Kidney capillary endothelial cell (primary cell): ENCODE results near the gene PAM.
A peak's percentile ranks its signal among the peaks of the same experiment; 100 is the strongest.

ENCODE experiments used
- DNase-seq: peaks from one replicate; pipeline ENCODE4 v3.0.0-alpha.2; 2018; ENCODE audit warnings: low spot score

PAM gene

DNA sequence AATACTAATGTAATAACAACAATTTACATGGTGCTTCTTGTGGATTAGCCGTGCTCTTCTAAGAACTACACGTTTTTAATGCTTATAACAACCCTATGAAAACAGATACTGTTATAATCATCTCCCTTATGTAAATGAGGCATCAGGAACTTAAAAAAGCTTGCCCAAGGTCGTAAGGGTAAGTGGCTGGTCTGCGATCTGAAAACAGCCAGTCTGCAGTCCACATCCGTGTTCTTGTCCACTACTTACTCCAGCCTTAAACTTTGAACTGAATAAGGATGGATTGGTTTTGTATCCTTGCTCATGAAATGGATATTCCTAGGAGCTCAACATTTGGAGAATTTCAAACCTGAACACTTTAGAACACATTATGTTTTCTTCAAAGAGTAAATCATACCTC, 26.7 kb downstream of the PAM start:
- no peak for DNase-seq

DNA sequence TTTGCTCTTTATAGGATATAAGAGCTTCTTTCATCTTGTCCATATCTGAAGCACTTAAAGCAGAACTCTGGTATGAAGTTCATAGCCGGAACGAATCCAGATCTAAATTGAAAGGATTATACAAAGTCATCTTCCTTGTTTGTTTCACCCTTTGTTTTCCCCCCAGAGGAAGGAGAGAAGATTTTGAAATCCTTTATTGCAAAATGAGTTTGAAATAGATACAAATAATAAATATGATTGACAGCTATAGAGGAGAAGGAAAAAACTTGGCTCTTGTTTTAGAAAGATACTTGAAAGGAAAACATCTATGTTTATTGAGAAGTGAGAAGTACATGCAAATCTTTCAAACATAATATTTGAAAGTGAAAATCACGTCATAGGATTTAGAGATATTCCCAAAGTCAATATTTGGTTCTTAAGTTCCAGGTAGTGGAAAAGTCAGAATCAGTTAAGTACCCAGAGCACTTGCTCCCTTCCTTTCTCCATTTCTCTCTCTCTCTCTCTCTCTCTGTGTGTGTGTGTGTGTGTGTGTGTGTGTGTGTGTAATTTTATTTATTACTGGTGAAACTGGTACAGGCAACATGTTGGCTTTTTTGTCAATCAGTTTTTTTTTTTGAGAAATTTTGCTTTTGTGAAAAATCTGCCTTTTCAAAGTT, 27.2 kb downstream of the PAM start:
- DNase-seq, result no peak

DNA sequence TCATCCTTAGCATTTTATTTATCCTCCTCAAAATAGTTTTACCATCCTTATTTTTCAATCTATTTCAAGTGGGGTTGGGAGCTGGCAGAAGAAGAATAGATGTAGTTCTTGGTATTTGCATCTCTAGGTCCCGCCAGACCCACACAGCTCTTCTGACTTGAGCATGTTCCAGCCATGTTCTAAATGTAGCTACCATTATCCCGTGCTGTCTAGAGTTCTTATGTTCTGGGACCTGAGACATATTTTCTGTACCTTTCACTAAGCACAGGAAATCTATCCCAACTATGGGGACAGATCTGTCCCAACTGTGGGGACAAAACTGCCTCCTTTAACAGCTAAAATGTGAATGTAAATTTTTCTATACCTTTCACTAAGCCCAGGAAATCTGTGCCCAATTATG, 32.0 kb downstream of the PAM start:
- no peak for DNase-seq

DNA sequence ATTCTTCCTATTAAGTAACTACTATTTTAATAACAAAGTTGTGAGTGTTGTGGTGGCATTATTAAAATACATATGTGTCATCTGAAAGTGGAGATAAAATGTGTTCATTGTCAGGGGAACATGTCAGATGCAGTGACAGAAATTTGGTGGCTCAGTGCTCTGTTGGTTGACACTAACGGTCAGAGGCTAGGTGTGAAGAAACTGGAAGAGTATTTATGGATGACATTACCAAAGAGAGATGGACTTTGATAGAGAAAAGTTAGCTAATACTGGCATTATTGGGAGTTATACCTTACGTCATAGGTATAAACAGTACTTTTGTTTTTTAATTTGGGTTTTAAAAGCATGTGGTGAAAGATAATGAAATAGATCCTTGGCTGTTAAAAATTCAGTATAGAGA, 33.7 kb downstream of the PAM start:
- no peak for DNase-seq

DNA sequence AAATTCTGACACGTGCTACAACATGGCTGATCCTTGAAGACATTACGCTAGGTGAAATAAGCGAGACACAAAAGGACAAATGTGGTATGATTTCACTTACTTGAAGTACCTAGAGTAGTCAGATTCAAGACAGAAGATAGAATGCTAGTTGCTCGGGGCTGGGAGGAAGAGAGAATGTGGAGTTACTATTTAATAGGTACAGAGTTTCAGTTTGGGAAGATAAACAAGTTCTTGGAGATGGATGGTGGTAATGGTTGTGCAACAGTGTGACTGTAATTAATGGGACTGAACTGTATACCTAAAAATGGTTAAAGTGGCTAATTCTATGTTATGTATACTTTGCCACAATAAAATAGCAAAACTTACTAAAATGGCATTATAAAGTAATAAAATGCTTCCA, 34.4 kb downstream of the PAM start:
- DNase-seq, result no peak

DNA sequence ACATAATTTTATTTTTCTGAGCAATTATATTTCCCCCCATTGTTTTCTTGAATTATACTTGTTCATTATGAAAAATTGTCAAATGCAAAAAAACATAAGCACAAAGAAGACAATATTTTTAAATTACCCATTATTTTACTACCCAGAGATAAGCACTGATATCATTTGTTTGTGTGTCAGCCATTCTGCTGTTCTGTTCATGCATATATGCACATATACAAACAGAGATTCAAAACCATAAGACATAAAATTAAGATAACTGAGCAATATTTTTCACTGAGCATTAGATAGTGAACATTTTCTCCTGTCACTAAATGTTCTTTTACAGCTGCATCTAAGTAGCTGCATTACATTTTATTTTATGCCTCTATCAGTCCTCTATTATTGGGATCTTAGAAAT, 35.6 kb downstream of the PAM start:
- no peak for DNase-seq

DNA sequence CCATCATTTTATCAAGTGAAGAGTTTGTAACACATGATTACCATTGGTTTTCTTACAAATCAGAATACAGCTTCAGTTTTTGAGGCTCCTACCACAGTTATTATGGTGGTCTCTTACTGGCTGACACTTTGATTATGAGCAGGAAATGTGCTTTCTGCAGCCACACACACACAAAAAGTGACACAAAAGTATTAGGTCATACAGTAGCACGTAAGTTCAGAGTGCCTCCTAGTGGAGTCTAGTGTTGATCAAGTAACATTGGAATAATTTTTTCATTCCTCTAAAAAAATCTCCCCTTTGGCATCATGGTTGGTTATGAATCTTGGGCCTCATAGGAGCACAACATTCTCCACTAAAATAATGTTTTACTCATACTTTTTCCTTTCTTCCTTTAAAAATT, 37.6 kb downstream of the PAM start:
- DNase-seq, result no peak

DNA sequence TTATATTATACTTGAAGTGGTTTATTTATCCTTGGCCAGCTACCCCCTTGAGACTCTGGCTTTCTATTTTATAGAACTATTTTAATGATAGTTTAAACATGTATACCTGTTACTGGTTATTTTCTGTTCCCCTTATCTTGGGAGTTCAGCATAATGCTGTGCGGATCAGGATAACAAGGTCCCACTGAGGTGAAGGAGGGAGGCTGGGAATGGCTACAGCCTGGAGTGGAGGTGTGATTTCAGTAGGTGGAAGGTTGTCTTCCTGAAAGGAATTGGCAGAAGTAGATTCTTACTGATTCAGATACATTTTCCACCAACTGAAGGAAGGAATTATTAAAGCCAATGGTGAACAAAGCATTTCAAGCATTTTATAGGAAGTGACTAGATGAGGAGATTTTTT, 38.9 kb downstream of the PAM start:
- no peak for DNase-seq

DNA sequence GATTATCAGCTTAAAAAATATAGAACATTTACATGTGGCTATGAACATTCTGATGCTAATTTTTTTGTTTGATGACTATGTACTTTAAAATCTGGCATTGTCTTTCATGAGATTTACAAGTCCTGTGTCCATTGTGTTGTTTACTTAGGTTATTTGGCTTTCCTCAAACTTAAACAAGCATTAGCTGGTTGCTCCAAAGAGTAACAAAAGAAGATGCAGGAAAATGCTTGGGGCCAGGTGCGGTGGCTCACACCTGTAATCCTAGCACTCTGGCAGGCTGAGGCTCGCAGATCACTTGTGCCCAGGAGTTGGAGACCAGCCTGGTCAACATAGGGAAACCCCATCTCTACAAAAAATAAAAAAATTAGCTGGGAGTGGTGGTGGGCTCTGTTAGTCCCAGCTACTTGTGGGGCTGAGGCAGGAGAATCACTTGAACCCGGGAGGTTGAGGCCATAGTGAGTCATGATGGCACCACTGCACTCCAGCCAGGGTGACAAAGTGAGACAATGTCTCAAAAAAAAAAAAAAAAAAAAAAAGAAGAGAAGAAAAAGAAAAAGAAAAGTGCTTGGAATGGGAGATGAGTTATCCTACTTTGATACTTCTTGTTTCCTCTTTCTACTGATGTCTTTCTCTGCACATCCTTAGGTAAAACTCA, 39.7 kb downstream of the PAM start:
- no peak for DNase-seq

DNA sequence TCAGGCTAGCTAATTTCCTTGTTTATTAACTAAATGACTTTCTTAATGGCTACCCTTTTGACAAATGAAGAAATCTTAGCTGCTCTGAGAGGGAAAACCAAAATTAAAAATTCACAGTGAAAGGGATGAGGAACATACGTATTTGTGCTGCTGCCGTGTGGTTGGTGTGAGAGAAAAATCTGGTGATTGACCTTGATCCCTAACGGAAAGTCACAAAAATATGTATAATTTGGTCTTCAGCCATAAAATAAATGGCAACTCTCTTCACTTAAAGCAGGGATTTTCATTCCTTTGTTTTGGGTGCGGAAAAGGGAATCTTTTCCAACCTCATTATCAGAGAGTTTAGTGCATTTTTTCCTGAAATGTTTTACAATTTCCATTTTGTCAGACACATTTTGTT, 40.4 kb downstream of the PAM start:
- DNase-seq, result no peak

DNA sequence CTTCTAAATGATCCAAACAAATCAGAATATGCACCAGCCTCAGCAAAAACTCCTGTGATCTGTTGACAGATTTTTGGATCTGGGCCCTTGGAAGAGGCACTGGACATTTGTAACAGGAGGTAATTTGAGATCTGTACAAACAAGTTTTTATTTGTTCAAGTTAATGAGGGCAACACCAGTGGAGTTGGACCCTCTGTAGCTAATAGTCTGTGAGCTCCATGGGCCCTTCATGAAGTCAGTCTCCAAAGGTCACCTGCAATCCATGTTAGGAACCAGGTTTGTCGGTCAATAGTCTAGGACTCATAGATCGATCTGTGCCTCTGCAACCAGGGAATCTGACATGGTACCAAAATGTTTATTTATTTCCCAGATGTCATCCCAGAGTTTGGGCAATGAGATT, 40.9 kb downstream of the PAM start:
- no peak for DNase-seq

DNA sequence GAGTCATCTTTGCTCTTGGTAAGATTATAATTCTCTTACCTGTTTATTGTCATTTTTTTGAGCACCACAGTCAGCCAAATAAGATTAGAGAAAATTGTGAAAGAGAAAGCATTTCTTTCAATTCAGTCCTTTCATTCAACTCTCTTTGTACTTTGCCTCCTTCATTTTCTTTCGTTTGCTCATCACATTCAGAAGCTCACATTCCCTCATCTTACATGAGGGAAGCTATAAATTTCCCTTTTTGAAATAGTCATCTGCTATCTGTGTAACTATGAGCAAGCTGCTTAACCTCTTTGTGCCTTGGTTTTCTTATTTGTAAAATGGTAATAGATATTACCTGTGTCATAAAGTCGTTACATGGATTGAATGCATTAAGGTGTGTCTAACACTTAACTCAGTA, 41.4 kb downstream of the PAM start:
- no peak for DNase-seq

DNA sequence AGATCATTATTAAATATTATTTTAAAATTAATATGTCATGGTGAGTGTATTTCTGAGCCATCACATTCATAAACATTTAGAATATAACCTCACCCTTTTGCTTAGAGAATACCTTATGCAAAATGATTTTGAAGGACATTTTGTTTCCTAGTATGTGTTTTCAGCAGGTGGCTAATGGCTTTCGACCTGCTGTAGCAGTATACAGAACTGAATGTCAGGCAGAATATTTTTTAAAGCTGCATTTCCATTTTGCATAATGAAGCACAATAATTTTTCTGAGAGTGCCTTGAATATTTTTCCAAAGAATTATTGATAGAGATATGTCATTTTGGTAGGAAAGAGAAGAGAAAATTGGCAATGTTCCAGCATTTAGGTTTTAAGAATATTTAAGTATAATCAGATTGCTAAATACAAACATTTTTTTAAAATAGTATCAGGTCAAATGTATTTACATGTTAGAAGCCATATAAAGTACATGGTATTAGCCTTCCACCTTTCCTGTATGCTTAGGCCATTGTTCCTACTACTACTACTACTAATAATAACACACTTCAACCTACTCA, 42.3 kb downstream of the PAM start:
- DNase-seq, result no peak

DNA sequence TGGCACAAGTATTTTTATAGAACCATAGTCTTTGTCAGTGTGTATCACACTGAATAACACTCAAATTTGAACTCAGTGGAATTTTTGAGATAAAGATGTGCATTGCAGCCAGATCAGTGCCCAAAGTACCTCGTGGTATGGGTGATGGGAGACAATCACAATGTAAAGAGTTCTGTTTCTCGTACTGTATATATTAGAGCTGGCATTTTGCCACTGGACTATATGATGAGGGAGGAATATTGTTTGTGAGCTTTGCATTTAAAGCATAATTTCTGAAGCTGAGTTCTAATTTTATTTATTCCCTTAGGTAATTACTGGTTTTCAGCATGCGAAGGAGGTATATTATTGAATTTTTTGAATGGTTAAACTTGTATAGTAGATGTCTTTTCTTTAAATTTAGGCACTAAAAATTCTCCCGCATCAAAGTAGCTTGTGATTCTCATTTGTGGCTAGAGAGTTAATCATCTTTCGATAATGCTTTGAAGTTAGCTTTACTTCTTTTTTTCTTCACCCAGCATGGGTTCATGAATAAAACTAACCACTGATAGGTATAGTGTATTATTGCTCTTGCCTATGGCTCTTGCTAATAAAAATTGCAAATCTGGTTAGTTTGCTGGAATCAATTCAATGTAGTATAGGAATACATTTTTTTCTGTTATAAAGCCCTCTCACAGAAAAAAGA, 43.1 kb downstream of the PAM start:
- no peak for DNase-seq

DNA sequence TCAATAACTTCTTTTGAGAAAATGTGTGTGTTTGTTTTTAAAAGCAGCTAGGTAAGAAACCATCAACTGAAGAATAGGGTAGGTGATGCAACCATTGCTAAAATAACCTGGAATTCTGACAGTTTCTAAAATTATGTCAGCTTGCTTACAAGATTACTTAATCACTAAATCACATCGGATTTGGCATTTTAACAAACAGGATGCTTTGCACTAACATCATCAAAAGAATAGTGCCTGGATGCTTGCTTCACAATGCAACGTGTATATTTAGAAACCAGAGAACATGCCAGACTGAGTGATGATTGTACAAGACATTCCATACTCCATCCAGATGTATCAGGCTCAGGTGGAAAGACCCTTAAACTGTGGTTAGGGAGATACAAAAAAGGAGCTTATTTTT, 43.9 kb downstream of the PAM start:
- DNase-seq, result no peak

DNA sequence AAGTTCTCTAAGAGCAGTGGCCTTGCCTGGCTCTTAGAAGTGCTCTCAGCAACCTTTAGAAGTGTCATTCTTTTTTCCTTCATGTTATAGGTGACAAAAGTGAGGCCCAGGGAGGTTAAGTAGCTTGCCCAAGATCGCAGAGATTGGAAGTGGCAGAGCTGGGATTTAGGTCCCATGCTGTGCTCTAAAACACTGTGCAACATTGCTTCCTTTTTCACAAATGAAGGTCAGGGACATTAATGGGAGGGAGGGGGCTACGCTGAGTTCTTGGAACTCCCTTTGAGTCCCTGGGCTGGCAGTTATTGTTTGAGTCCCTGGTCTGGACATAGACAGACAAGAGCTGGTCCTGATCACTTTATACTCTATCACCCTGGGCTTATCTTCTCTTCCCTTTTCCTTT, 45.3 kb downstream of the PAM start:
- no peak for DNase-seq

DNA sequence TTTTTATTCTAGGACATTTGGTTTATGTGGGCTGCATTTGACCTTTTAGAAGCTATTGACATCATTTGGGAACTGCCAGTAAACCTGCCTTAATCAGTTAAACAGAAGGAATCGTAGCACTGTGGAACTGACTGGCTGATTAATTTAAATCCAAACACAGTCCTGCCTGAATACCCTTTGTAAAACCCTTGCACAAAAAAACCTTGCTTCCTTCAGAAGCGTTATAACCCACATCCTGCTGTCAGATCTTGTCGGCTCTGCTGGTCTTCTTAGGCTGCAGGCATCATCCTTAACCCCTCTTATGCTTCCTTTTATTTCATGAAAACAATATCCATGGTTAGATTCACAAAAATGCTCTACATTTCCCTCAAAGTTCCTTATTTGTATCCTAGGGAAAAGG, 46.3 kb downstream of the PAM start:
- DNase-seq, result no peak

DNA sequence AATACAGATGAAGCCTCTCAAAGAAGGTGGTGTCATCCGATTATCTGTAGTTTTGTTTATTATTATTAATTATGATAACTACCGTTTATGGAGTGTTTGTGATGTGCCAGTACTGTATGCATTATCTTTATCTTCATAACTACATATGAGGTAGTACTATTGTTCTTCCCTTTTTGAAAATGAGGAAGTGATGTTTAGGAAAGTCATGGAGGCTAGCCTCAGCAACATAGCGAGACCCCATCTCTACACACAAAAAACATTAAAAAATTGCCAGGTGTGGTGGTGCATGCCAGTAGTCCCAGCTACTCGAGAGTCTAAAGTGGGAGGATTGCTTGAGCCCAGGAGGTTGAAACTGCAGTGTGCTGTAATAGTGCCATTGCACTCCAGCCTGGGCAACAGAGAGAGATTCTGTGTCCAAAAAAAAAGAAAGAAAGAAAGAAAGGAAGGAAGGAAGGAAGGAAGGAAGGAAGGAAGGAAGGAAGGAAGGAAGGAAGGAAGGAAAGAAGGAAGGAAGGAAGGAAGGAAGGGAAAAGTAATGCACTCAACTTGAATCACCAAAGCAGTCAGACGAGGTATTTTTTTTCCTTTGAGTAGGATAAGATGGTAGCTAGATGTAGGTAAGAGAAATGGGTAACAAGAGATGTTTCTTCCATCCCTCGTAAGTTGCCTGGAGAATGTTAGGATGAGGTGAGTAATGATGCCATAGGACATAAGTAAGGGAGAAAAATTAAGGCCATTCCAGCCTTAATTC, 47.8 kb downstream of the PAM start:
- DNase-seq, result no peak

DNA sequence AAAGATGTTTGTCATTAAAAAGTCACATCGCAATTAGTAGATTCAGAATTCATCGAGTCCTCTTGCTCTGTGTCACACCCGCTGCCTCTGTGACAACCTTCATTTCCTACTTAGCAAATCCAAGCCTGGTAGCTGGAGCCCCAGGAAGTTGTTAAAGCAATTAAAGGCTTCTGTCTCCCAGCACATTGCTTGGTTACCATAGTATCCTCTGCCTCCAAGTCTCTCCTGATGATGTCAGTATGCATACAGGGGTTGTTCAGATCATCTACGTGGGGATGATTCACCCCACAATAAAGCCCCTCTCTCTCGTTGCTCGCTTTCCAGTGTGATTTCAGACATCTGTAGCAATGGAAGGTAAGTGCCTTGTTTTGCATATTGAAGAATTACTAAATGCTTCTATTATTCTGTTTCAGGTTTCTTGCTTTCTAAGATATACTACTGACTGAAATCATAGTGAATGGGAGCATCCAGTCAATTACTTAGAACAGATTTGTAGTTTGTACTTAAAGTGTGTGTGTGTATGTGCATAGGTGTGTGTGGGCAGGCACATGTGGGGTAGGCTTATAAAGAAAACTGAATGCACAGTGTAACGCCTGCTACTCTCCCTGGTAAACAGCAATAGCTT, 52.9 kb downstream of the PAM start:
- DNase-seq, result peak; percentile 62

DNA sequence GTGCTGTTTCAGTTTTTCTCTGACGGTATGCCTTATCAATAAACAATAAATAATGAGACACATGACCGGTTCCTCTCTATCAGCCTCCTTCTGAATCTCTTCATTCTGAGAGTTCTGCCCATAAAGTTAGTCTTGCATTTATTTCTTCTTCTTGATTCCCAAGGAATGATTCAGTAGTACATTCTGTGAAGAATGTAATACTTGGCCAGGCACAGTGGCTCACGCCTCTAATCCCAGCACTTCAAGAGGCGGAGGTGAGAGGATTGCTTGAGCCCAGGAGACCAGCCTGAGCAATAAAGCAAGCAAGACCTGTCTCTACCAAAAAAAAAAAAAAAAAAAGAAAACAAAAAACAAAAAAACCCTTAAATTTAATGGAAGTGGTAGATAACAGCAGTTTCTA, 53.9 kb downstream of the PAM start:
- DNase-seq, result no peak

DNA sequence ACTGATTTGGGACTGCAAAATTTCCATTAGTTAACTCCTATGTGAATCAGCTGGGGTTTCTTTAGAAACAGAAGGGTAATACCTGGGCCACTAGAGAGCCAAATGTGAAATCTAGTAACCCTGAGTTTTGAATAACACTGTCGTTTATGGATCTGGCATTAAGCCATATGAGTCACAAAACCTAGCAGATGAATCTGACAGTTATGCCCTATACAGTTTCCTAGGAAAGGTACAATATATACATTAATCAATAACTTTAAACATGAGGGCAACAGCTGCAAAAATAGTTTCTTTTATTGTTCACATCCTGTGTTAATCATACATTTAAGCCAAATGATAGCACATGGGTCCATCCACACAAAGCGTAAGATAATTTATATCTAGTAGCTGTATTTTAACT, 56.9 kb downstream of the PAM start:
- peak; percentile 71 for DNase-seq

DNA sequence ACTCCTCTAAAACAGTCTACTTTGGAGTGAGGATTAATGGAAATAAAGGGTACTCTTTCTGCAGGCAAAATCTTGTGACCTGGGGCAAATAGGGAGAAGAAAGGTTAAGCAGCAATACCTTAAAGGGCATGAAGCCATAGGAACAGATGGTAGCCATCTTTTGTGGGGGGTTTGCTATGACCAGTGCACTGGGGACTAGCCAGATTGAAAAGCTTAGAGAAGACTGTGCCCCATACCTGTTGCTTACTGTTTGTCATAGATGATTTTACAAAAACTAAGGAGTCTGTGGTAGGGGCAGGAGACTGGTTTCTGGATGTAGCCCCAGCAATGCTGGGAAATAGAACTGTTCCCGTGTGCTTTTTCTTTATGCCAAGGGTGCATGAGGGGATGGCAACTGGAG, 58.6 kb downstream of the PAM start:
- DNase-seq, result no peak
